GM12878 (cell line): Measurements from ENCODE around the gene RPS6KA2. TPM values are rescaled to one million over a fixed set of nuclear protein-coding genes. Genes with fewer than 3 reads are reported as not detected.

Source experiments
- ATAC-seq: fragments of 200-7000 bp; cut with Tn5 transposase; 3 replicates; pipeline ENCODE4 v1.9.1; 2020; ENCODE audit warnings: mild to moderate bottlenecking, moderate library complexity
- Bru-seq: library from RNA; stranded (reverse); fragments of 400-500 nt; gene quantifications from one replicate; lab custom pipeline; 2021; lab: Mats Ljungman, UMichigan
- BruChase-seq, 2 experiments: library from RNA; stranded (reverse); fragments of 400-500 nt; gene quantifications; one replicate each; lab custom pipeline; 2021; lab: Mats Ljungman, UMichigan
- BruUV-seq: library from RNA; stranded (reverse); fragments of 400-500 nt; replicated peaks from 2 replicates; lab custom pipeline; 2021; lab: Mats Ljungman, UMichigan
- CTCF ChIA-PET: fragments of 300-600 bp; sonication (Branson Sonifier 250); formaldehyde crosslinking; extraction: SDS; loops from one replicate; lab custom pipeline; 2021; ENCODE audit warnings: inconsistent platforms; lab: Yijun Ruan, JAX
- POLR2A ChIA-PET: fragments of 350-600 bp; formaldehyde crosslinking; extraction: SDS; loops from one replicate; lab custom pipeline; 2021; ENCODE audit warnings: inconsistent platforms; lab: Charles Lee
- RAD21 ChIA-PET: fragments of 300-600 bp; sonication (Branson Sonifier 250); formaldehyde crosslinking; loops from one replicate; lab custom pipeline; 2023; ENCODE audit warnings: antibody characterized with exemption; ENCODE audit not compliant: unreplicated experiment; lab: Charles Lee
- SMC1A ChIA-PET: fragments of 300-600 bp; sonication (Branson Sonifier 250); formaldehyde crosslinking; loops from one replicate; lab custom pipeline; 2023; ENCODE audit not compliant: unreplicated experiment, uncharacterized antibody; lab: Charles Lee
- DNase-seq: peaks from one replicate; pipeline ENCODE4 v3.0.0-alpha.2; 2011; ENCODE audit warnings: low read depth, low spot score
- FAIRE-seq: peaks from 3 replicates; lab custom pipeline; 2011; peaks lifted over from hg19 to GRCh38; lab: Jason Lieb, UNC
- H2AFZ ChIP-seq: 2 replicates; pipeline ENCODE4 v1.6.0; 2011; ENCODE audit warnings: low read depth, low read length, control low read depth; ENCODE audit not compliant: control insufficient read depth
- H3K27ac ChIP-seq: 2 replicates; pipeline ENCODE4 v1.5.1; 2011; ENCODE audit warnings: control low read depth; ENCODE audit not compliant: control insufficient read depth, insufficient read depth
- H3K27me3 ChIP-seq, 2 experiments: replicated peaks in 1 of 2; 2 replicates each; pipeline versions ENCODE4 v1.6.0 to v1.6.1; 2011; ENCODE audit warnings: low read length in 1 of 2; ENCODE audit not compliant: control insufficient read depth in 2 of 2, insufficient read depth in 2 of 2
- H3K36me3 ChIP-seq, 2 experiments: 2 replicates each; pipeline ENCODE4 v1.5.1; 2011; ENCODE audit warnings: low read length in 1 of 2; ENCODE audit not compliant: control insufficient read depth in 2 of 2, insufficient read depth in 2 of 2
- H3K4me1 ChIP-seq: 2 replicates; pipeline ENCODE4 v1.6.1; 2011; ENCODE audit warnings: mild to moderate bottlenecking, low read length, moderate library complexity, mixed read lengths; ENCODE audit not compliant: control insufficient read depth, insufficient read depth
- H3K4me2 ChIP-seq: 2 replicates; pipeline ENCODE4 v1.6.0; 2011; ENCODE audit warnings: control low read depth; ENCODE audit not compliant: control insufficient read depth, insufficient read depth
- H3K4me3 ChIP-seq: fragments of 200-600 bp; sonication (generic); 2 replicates; pipeline ENCODE4 v1.5.1; 2016
- H3K79me2 ChIP-seq: 2 replicates; pipeline ENCODE4 v1.6.0; 2011; ENCODE audit warnings: low read length; ENCODE audit not compliant: control insufficient read depth, insufficient read depth
- H3K9ac ChIP-seq: 2 replicates; pipeline ENCODE4 v1.8.0; 2011; ENCODE audit warnings: low read length, control low read depth, mixed read lengths; ENCODE audit not compliant: control insufficient read depth, insufficient read depth
- H3K9me3 ChIP-seq: replicated peaks from 3 replicates; pipeline ENCODE4 v1.5.1; 2011; ENCODE audit warnings: mild to moderate bottlenecking, low read length; ENCODE audit not compliant: control insufficient read depth, insufficient read depth
- H4K20me1 ChIP-seq: 2 replicates; pipeline ENCODE4 v1.6.0; 2011; ENCODE audit not compliant: control insufficient read depth, insufficient read depth
- BACH1 ChIP-seq: fragments of 450-650 bp; IDR thresholded peaks from 2 replicates; pipeline ENCODE4 v1.6.1; 2017; ENCODE audit warnings: mild to moderate bottlenecking, borderline replicate concordance
- BHLHE40 ChIP-seq, 2 experiments: fragments of 450-650 bp in 1 of 2; IDR thresholded peaks; 2 replicates each; pipeline ENCODE4 v1.6.1; 2011 to 2017; ENCODE audit warnings: low read depth in 2 of 2, borderline replicate concordance in 1 of 2, improper control_type of control experiment in 1 of 2, low read length in 1 of 2, mild to moderate bottlenecking in 1 of 2
- CREM ChIP-seq: IDR thresholded peaks from 2 replicates; pipeline ENCODE4 v1.6.1; 2014; ENCODE audit warnings: antibody characterized with exemption, low read depth
- DPF2 ChIP-seq: fragments of 450-650 bp; IDR thresholded peaks from 2 replicates; pipeline ENCODE4 v1.6.1; 2017; ENCODE audit warnings: mild to moderate bottlenecking
- KDM1A ChIP-seq: fragments of 200-600 bp; sonication (generic); IDR thresholded peaks from 2 replicates; pipeline ENCODE4 v1.6.1; 2016; ENCODE audit warnings: borderline replicate concordance
- NFYB ChIP-seq: IDR thresholded peaks from 2 replicates; pipeline ENCODE4 v1.6.1; 2011; ENCODE audit warnings: low read depth, mild to moderate bottlenecking, low read length, improper control_type of control experiment, moderate library complexity; ENCODE audit not compliant: insufficient read depth
- NR2C2 ChIP-seq: IDR thresholded peaks from 2 replicates; pipeline ENCODE4 v1.6.1; 2011; ENCODE audit warnings: borderline replicate concordance, low read depth; ENCODE audit not compliant: control insufficient read depth, insufficient read length
- NR2F1 ChIP-seq: fragments of 450-650 bp; conservative IDR thresholded peaks from 2 replicates; pipeline ENCODE4 v1.6.1; 2017; ENCODE audit warnings: mild to moderate bottlenecking
- PAX5 ChIP-seq: IDR thresholded peaks from 2 replicates; pipeline ENCODE4 v1.6.1; 2011; ENCODE audit warnings: low read depth, low read length, borderline replicate concordance
- POLR2AphosphoS5 ChIP-seq: IDR thresholded peaks from 2 replicates; pipeline ENCODE4 v1.6.1; 2011; ENCODE audit warnings: mild to moderate bottlenecking, low read length, inconsistent platforms
- SMARCA5 ChIP-seq: fragments of 450-650 bp; IDR thresholded peaks from 2 replicates; pipeline ENCODE4 v1.6.1; 2017; ENCODE audit warnings: mild to moderate bottlenecking
- SUPT20H ChIP-seq: IDR thresholded peaks from 2 replicates; pipeline ENCODE4 v1.6.1; 2011; ENCODE audit warnings: low read depth, mild to moderate bottlenecking, low read length, moderate library complexity, borderline replicate concordance; ENCODE audit not compliant: control insufficient read depth
- TAF1 ChIP-seq: IDR thresholded peaks from 2 replicates; pipeline ENCODE4 v1.6.1; 2011; ENCODE audit warnings: mild to moderate bottlenecking, low read depth, low read length, borderline replicate concordance
- TCF12 ChIP-seq: IDR thresholded peaks from 2 replicates; pipeline ENCODE4 v1.6.1; 2011; ENCODE audit warnings: low read depth, mild to moderate bottlenecking, low read length
- TCF3 ChIP-seq: IDR thresholded peaks from 2 replicates; pipeline ENCODE4 v1.6.1; 2012; ENCODE audit warnings: low read depth, mild to moderate bottlenecking, low read length, borderline replicate concordance; ENCODE audit not compliant: insufficient read depth
- TCF7 ChIP-seq: IDR thresholded peaks from 2 replicates; pipeline ENCODE4 v1.6.1; 2014; ENCODE audit warnings: antibody characterized with exemption, borderline replicate concordance
- WGBS: methylation state at CpG from one replicate; pipeline ENCODE4 v1.1.6; 2016; ENCODE audit warnings: low lambda C conversion rate; ENCODE audit not compliant: insufficient replicate concordance, insufficient coverage; ENCODE audit errors: missing lambda C conversion rate; 5-methylcytosine and 5-hydroxymethylcytosine counted together
- in situ Hi-C: fragments of 300-500 bp; cut with MboI; formaldehyde crosslinking; loops from 9 replicates; pipeline ENCODE4 v1.14.3; 2018; ENCODE audit warnings: mixed read lengths
- intact Hi-C: fragments of 100-400 bp; cut with micrococcal nuclease; formaldehyde crosslinking; loops from one replicate; pipeline ENCODE4 v1.14.2; 2022; ENCODE audit not compliant: unreplicated experiment
- long read RNA-seq, 2 experiments: library from polyadenylated mRNA; unstranded; transcript quantifications; one replicate each; pipeline ENCODE4 v2.0.0, GENCODE V29; 2019 to 2020
- polyA minus RNA-seq, 3 experiments: library from RNA; depleted of rRNA, polyadenylated mRNA; stranded (reverse); fragments of >200 nt; gene quantifications; 2 replicates each; pipeline ENCODE4 v1.2.3, GENCODE V29; 2011
- polyA plus RNA-seq, 11 experiments: library from polyadenylated mRNA; depleted of rRNA in 4 of 11; unstranded in 6 of 11; stranded (reverse) in 5 of 11; fragments of >200 nt; fragmentation: Nextera tagmentation in 4 of 11; fragmentation: Illumina TruSeq in 1 of 11; extraction: Ambion mirVana in 4 of 11; extraction: Trizol in 1 of 11; gene quantifications; 1 replicate in 1 of 11; 2 replicates in 10 of 11; pipeline versions ENCODE4 v1.2.1 to v1.2.3, GENCODE V29; 2011 to 2016; ENCODE audit warnings: inconsistent platforms in 2 of 11, missing spikeins in 2 of 11, low read depth in 1 of 11
- total RNA-seq, 4 experiments: library from RNA; depleted of rRNA in 3 of 4; stranded (reverse); fragments of >200 nt in 3 of 4; fragmentation: Illumina TruSeq in 1 of 4; extraction: Trizol in 1 of 4; gene quantifications; 2 replicates each; pipeline versions ENCODE4 v1.2.1 to v1.2.3, GENCODE V29; 2013 to 2021
- TF ChIP-seq, protein P1 (sequence below): fragments of 150-350 bp; IDR thresholded peaks from 2 replicates; pipeline ENCODE4 v1.6.1; 2014; ENCODE audit warnings: mild to moderate bottlenecking, low read depth, low read length

Gene RPS6KA2
- 1.4 and 1.6 TPM in 2 replicates for total RNA-seq (2013; cell fraction: nucleolus; rRNA removed)
- 0.17 and 0.38 TPM in 2 replicates for total RNA-seq (2014; rRNA removed)
- 0.22 TPM in 1 of 2 replicates, not detected in the other for total RNA-seq (2014; rRNA removed; fragmentation: Illumina TruSeq; extraction: Trizol)
- total RNA-seq (2021) = 0.53 and 1.0 TPM in 2 replicates
- 0.85 TPM for polyA plus RNA-seq (2011; ENCODE audit: low read depth)
- 0.24 and 0.37 TPM in 2 replicates for polyA plus RNA-seq (2011; rRNA removed)
- 0.22 and 0.39 TPM in 2 replicates for polyA plus RNA-seq (2011; cell fraction: cytosol; rRNA removed)
- polyA plus RNA-seq (2011; cell fraction: nucleus; rRNA removed) = 1.3 and 1.5 TPM in 2 replicates
- polyA plus RNA-seq (2012) = 1.2 and 1.6 TPM in 2 replicates
- 0.07 and 1.0 TPM in 2 replicates for polyA plus RNA-seq (2014; fragmentation: Illumina TruSeq; extraction: Trizol)
- under 1 TPM in 1 of 2 experiments, not detected in 1; 0.02 TPM for polyA plus RNA-seq (2014; fragmentation: Nextera tagmentation; extraction: Ambion mirVana)
- polyA plus RNA-seq (2014; rRNA removed) = 0.44 and 0.53 TPM in 2 replicates
- under 1 TPM; 0.21 to 0.51 TPM for polyA plus RNA-seq (2016; fragmentation: Nextera tagmentation; extraction: Ambion mirVana)
- polyA minus RNA-seq (2011; rRNA and poly(A)+ RNA removed) = 0.31 and 0.66 TPM in 2 replicates
- polyA minus RNA-seq (2011; cell fraction: cytosol; rRNA and poly(A)+ RNA removed) = 0.13 and 0.83 TPM in 2 replicates
- 0.97 and 1.4 TPM in 2 replicates for polyA minus RNA-seq (2011; cell fraction: nucleus; rRNA and poly(A)+ RNA removed)
- percentile 50 among the genes with signal in this experiment for Bru-seq, nascent RNA
- BruChase-seq, experiment 1, labeled RNA remaining after a 6-hour chase = percentile 51 among the genes with signal in this experiment
- percentile 58 among the genes with signal in this experiment for BruChase-seq, experiment 2, labeled RNA remaining after a 2-hour chase
- long read RNA-seq, experiment 1 = 0 reads
- long read RNA-seq, experiment 2 = 0 reads

DNA sequence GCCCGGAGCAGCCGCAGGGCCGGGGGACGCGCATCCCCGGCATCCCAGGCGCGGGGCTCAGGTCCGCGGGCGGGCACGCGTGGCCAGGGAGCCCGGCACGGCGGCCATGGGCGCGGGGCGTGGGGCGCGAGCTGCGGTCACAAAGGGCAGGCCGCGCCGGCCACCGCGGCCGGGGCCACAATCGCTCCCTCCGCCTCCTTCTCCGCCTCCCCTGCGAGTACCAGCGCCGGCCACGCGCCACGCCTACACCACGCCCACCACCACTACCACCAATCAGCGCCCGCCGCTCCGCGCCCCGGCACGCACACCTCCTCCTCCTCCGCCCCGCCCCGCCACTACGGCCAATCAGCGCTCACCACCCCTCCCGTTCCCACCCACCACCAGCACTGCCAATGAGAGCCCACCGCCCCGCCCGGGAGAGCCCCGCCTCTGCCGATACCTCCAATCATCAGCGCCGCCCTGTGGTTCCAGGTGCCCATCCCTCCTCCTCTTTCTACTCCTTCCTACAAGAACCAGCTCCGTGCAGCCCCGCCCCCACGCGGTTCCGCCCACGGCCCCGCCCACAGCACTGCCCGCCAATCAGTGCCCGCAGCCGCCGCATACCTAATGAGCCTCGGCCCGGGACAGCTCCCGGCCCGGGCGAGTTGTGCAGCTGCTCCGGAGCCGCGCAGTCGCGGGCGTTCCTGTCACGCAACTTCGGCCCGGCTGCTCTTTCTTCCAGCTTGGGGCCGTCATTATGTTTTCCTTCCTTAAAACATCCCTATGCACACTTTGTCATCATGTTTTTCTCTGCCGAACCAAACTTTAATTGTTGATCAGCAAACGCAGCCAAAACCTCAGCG lies at the start of gene RPS6KA2:
TSS of gene RPS6KA2 (minus strand) at position 219 of the 842 bp plus-strand sequence. CDS start 232 bp downstream, outside the sequence.
- FAIRE-seq (peak; percentile 98), DNase-seq (peak; percentile 93), ATAC-seq (peak; percentile 97)
- in situ Hi-C loops (no loop called here), intact Hi-C loops (loop anchor here (2.0 kb wide), 1 partner anchor 38 kb away; no protein-coding TSS in a partner anchor)
- H3K9me3 ChIP-seq = no peaks in the 10 kb centered on the region
- no peaks in the 10 kb centered on the region for H4K20me1 ChIP-seq
- peak within 1 kb of the TSS; percentile 97 for H3K4me2 ChIP-seq
- ChIA-PET SMC1A (no interaction called here), CTCF (interaction anchor here (1.0 kb wide), 1 partner anchor 226 kb away, joined by 3 read pairs; no protein-coding TSS in a partner anchor), POLR2A (interaction anchor here (0.5 to 1.0 kb wide), 4 partner anchors 13 to 590 kb away, joined by 3 read pairs; partner anchors contain the start of gene RAMACL), RAD21 (interaction anchor here (0.6 to 1.0 kb wide), 5 partner anchors 28 to 158 kb away, joined by 3 to 8 read pairs (median 4); no protein-coding TSS in a partner anchor)
- 2% methylated on average over 61 of the region's 87 CpGs for WGBS
- BruUV-seq = no TSS peak
- H3K27me3 ChIP-seq = peaks cover 3 to 6% of the 10 kb centered on the region in 2 experiments; a peak in 2 of 4 replicates
- no peaks in the 10 kb centered on the region for H3K36me3 ChIP-seq
- no peaks in the 10 kb centered on the region; the same call in 1 of the 2 replicates for H3K79me2 ChIP-seq
- peak within 1 kb of the TSS; percentile 42 for H3K27ac ChIP-seq
- H2AFZ ChIP-seq = peak within 1 kb of the TSS; percentile 78
- peak within 1 kb of the TSS; percentile 54; the same call in 1 of the 2 replicates for H3K9ac ChIP-seq
- H3K4me1 ChIP-seq = peaks cover 17% of the 10 kb centered on the region
- H3K4me3 ChIP-seq = peak within 1 kb of the TSS; percentile 86
- TF ChIP-seq BHLHE40 (IDR thresholded peaks at IDR 0.05; ENCODE audit: borderline replicate concordance in 1 of 2, low read depth in 2 of 2, low read length in 1 of 2) (peak; percentile 1 to 53; a peak in 2 of 4 replicates), DPF2 (peak; percentile 42), SMARCA5 (0 out of 2 replicates have a peak, but pooled peaks have one; percentile 37), POLR2AphosphoS5 (peak; percentile 57; the same call in 1 of the 2 replicates), PAX5 (0 out of 2 replicates have a peak, but pooled peaks have one; percentile 11), TAF1 (peak; percentile 65; the same call in 1 of the 2 replicates), SUPT20H (no peak), TCF12 (peak; percentile 85; the same call in 1 of the 2 replicates), KDM1A (no peak), CREM (peak; percentile 33; the same call in 1 of the 2 replicates), BACH1 (0 out of 2 replicates have a peak, but pooled peaks have one; percentile 46), TCF7 (no peak), NR2C2 (no peak), TCF3 (0 out of 2 replicates have a peak, but pooled peaks have one; percentile 32), NR2F1 (peak; percentile 46; the same call in 1 of the 2 replicates), NFYB (peak; percentile 87)
- TF ChIP-seq, protein P1, sequence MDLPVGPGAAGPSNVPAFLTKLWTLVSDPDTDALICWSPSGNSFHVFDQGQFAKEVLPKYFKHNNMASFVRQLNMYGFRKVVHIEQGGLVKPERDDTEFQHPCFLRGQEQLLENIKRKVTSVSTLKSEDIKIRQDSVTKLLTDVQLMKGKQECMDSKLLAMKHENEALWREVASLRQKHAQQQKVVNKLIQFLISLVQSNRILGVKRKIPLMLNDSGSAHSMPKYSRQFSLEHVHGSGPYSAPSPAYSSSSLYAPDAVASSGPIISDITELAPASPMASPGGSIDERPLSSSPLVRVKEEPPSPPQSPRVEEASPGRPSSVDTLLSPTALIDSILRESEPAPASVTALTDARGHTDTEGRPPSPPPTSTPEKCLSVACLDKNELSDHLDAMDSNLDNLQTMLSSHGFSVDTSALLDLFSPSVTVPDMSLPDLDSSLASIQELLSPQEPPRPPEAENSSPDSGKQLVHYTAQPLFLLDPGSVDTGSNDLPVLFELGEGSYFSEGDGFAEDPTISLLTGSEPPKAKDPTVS = no peak
